HUES48 (cell line): Measurements from ENCODE around the gene SIDT1.

ENCODE experiments used
- H3K27ac ChIP-seq: one replicate; pipeline ENCODE4 v1.7.0; 2013; ENCODE audit warnings: low read depth, low read length, inconsistent platforms
- H3K27me3 ChIP-seq: 2 replicates; pipeline ENCODE4 v1.6.1; 2013; ENCODE audit warnings: mild to moderate bottlenecking, low read length; ENCODE audit not compliant: control insufficient read depth, insufficient read depth
- H3K36me3 ChIP-seq: 2 replicates; pipeline ENCODE4 v1.6.1; 2013; ENCODE audit warnings: low read length; ENCODE audit not compliant: control insufficient read depth, insufficient read depth
- H3K4me1 ChIP-seq: 2 replicates; pipeline ENCODE4 v1.6.1; 2013; ENCODE audit warnings: mild to moderate bottlenecking, low read length; ENCODE audit not compliant: control insufficient read depth, insufficient read depth
- H3K4me3 ChIP-seq: 2 replicates; pipeline ENCODE4 v1.5.1; 2013; ENCODE audit warnings: mild to moderate bottlenecking, low read depth, low read length
- H3K9ac ChIP-seq: 2 replicates; pipeline ENCODE4 v1.6.1; 2013; ENCODE audit warnings: mild to moderate bottlenecking, low read depth, low read length, moderate library complexity
- H3K9me3 ChIP-seq: 2 replicates; pipeline ENCODE4 v1.6.1; 2013; ENCODE audit warnings: low read length; ENCODE audit not compliant: control insufficient read depth, insufficient read depth

SIDT1 gene

GRCh38 chr3:113676261-113676660, 143.9 kb downstream of the SIDT1 start:
- H3K4me1 ChIP-seq, result peaks cover 5% of the 10 kb centered on the region
- H3K4me3 ChIP-seq, result no peak overlapping the region
- no peak overlapping the region for H3K9ac ChIP-seq
- no peaks in the 10 kb centered on the region for H3K27me3 ChIP-seq
- peaks cover 8% of the 10 kb centered on the region; the same call in 1 of the 2 replicates for H3K36me3 ChIP-seq
- no peaks in the 10 kb centered on the region for H3K9me3 ChIP-seq
- no peak overlapping the region for H3K27ac ChIP-seq

- Histone ChIP-seq H3K9me3 (no peaks in the 10 kb centered on the region), H3K9ac (no peak overlapping the region), H3K4me3 (no peak overlapping the region), H3K4me1 (peaks cover 5% of the 10 kb centered on the region), H3K27me3 (no peaks in the 10 kb centered on the region), H3K36me3 (peaks cover 8% of the 10 kb centered on the region; the same call in 1 of the 2 replicates), H3K27ac (no peak overlapping the region)
Measured at GRCh38 chr3:113677737-113678136, 145.4 kb downstream of the SIDT1 start.

- Histone ChIP-seq H3K4me3 (no peak overlapping the region), H3K9ac (no peak overlapping the region), H3K36me3 (peaks cover 8% of the 10 kb centered on the region; the same call in 1 of the 2 replicates), H3K4me1 (peaks cover 5% of the 10 kb centered on the region), H3K27ac (no peak overlapping the region), H3K27me3 (no peaks in the 10 kb centered on the region), H3K9me3 (no peaks in the 10 kb centered on the region)
Measured at GRCh38 chr3:113678773-113679172, 146.4 kb downstream of the SIDT1 start.
